ENCODE data around the gene PFDN4. TPM values are rescaled to one million over a fixed set of nuclear protein-coding genes. Genes with fewer than 3 reads are reported as not detected.

The PFDN4 gene
- total RNA-seq, 1 donor, result 59.9 TPM

- H3K27me3 ChIP-seq (ENCODE audit: insufficient read depth, low read length), result peaks cover 57% of the 10 kb centered on the region
- no peaks in the 10 kb centered on the region for H3K9me3 ChIP-seq (ENCODE audit: low read depth, low read length)
- H3K4me3 ChIP-seq (ENCODE audit: low read length), result no peak overlapping the region
- peaks cover 14% of the 10 kb centered on the region for H3K4me1 ChIP-seq (ENCODE audit: insufficient read depth, low read length)
Observed at GRCh38 chr20:54168961-54169862, 38.7 kb upstream of the PFDN4 start.

DNA sequence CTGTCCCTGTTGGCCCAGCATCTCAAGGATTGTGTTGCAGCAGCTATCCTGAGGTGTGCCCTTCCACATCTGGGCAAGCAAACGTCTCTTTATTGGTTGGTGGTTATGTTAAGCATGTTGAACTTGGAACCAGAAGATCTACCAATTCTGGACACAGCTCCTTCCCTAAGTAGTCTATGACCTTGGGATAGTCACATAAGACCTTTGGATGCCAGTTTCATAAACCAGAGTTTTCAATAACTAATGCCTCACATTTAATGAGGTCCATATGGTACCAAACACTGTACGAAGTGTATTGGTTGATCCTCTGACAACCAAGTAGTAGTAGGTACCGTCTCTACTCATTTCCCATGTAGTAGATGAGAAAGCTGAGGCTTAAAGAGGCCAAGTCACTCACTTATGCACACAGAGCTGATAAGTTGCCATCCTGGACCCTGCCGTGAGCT, 37.8 kb upstream of the PFDN4 start:
- H3K4me3 ChIP-seq (ENCODE audit: low read length), result no peak overlapping the region
- no peaks in the 10 kb centered on the region for H3K9me3 ChIP-seq (ENCODE audit: low read depth, low read length)
- peaks cover 21% of the 10 kb centered on the region for H3K4me1 ChIP-seq (ENCODE audit: insufficient read depth, low read length)
- H3K27me3 ChIP-seq (ENCODE audit: insufficient read depth, low read length), result peaks cover 57% of the 10 kb centered on the region

DNA sequence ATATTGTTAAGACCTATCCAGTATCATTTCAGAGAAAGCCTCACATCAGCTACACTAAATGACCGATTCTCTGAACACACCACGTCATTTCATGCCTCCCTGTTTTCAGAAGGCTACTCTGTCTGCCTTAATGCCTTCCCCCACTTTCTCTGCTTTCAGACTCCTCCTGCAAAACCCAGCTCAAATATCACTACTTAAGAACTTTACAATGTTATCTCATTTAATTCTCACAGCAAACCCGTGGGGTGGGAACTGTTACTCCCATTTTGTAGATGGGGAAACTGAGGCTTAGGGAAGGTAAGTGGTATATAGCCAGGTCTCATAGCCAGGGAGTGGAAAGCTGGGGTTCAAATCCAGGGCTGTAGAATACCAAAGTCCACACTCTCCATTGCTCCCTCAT, 36.9 kb upstream of the PFDN4 start:
- H3K4me3 ChIP-seq (ENCODE audit: low read length), result no peak overlapping the region
- peaks cover 21% of the 10 kb centered on the region for H3K4me1 ChIP-seq (ENCODE audit: insufficient read depth, low read length)
- H3K9me3 ChIP-seq (ENCODE audit: low read depth, low read length), result no peaks in the 10 kb centered on the region
- H3K27me3 ChIP-seq (ENCODE audit: insufficient read depth, low read length), result peaks cover 62% of the 10 kb centered on the region

DNA sequence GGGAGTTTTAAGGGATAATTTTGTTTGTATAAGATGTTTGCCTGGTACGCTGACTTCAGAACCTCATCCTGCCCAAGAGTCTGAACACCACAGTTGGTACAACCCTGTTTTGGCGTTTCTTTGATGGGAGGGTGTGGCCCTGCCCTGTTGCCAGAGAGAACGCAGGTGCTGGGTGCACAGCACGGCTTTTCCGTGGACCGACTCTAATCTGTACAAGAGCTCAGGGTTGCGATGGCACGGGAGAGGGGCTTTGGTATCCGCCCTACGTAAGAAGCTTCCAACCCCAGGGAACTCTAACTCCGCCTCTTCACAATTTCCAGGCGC, 35.4 kb upstream of the PFDN4 start:
- Histone ChIP-seq H3K4me1 (ENCODE audit: insufficient read depth, low read length) (peaks cover 21% of the 10 kb centered on the region), H3K4me3 (ENCODE audit: low read length) (no peak overlapping the region), H3K27me3 (ENCODE audit: insufficient read depth, low read length) (peaks cover 66% of the 10 kb centered on the region), H3K9me3 (ENCODE audit: low read depth, low read length) (no peaks in the 10 kb centered on the region)

- H3K4me3 ChIP-seq (ENCODE audit: low read length), result no peak overlapping the region
- H3K27me3 ChIP-seq (ENCODE audit: insufficient read depth, low read length), result peaks cover 63% of the 10 kb centered on the region
- H3K9me3 ChIP-seq (ENCODE audit: low read depth, low read length), result no peaks in the 10 kb centered on the region
- peaks cover 21% of the 10 kb centered on the region for H3K4me1 ChIP-seq (ENCODE audit: insufficient read depth, low read length)
Observed at GRCh38 chr20:54172856-54173652, 34.8 kb upstream of the PFDN4 start.

DNA sequence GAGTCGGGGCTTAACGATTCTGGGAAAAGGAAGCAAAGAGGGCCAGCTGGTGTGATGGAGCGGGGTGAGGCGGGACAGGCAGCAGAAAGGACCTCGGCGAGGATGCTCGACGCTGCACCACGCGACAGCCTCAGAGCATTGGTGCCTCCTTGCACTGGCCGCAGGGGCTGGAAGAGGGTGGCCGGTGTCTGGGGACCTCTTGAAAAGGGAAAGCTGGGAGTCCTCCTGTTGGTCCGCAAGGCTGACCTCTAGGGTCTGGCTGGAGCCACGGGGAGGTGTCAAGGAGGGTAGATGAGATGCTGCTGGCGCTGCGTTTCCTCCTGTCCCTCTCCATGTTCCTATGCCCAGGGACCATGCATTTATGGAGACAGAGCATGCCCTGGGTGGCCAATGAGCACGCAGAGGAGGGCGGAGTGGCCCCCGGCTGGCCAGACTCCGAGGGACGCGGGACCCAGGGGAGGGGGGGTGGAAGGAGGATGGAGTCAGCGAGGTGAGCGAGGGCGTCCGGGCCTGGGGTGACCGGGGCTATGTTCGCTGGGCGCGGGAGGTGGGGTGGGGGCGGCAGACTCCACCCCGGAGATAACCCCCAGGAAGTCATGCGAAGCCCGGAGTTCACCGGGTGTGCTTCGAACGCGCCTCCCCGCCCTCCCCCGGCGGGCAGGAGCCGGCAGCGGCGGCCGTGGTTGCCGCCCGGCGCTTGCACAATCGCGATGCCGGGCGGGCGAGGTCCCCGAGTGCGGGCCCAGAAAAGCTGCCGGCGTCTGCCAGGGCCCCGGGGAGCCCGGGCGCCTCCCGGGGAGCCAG, 34.0 kb upstream of the PFDN4 start, which contains the start of gene CYP24A1:
Gene CYP24A1 (minus strand): TSS at position 334 of the 804 bp plus-strand sequence. CDS start 407 bp downstream, outside the sequence.
- Histone ChIP-seq H3K9me3 (ENCODE audit: low read depth, low read length) (no peaks in the 10 kb centered on the region), H3K4me1 (ENCODE audit: insufficient read depth, low read length) (peaks cover 21% of the 10 kb centered on the region), H3K27me3 (ENCODE audit: insufficient read depth, low read length) (peaks cover 59% of the 10 kb centered on the region), H3K4me3 (ENCODE audit: low read length) (no peak within 1 kb of the TSS)

DNA sequence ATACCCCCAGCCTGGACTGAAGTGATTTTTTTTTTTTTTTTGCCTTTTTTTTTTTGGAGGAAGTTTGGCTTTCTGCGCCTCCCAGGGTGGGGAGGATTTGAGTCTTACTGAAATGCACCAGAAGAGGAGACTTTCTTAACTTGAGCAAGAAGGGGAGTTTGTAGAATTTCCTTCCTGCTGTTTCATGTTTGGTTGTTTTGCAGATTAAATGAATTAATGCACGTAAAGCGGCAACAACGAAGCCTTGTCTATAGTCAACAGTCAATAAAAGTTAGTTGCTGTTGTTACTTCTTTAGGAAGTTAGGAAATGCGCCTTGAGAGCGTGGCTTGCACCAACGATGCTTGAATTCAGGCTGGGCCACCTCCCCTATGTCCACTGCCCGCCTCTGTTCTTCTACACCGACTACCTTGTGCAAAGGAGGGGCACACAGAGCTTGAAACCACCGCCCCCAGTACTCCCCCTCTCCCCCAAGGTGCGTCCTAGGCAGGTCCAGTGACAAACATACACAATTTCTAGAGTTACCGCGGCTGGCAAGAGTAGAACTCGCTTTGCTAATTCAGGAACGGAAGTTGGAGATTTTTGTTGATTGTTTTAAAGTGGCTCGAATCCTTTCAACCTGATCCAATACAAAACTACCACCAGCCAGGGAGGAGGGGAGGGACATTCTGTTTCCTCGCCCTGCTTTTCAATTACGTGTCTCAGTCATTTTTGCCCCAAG, 33.3 kb upstream of the PFDN4 start:
- no peaks in the 10 kb centered on the region for H3K9me3 ChIP-seq (ENCODE audit: low read depth, low read length)
- peaks cover 21% of the 10 kb centered on the region for H3K4me1 ChIP-seq (ENCODE audit: insufficient read depth, low read length)
- H3K27me3 ChIP-seq (ENCODE audit: insufficient read depth, low read length), result peaks cover 55% of the 10 kb centered on the region
- no peak overlapping the region for H3K4me3 ChIP-seq (ENCODE audit: low read length)

- Histone ChIP-seq H3K4me1 (ENCODE audit: insufficient read depth, low read length) (peaks cover 21% of the 10 kb centered on the region), H3K4me3 (ENCODE audit: low read length) (no peak overlapping the region), H3K9me3 (ENCODE audit: low read depth, low read length) (no peaks in the 10 kb centered on the region), H3K27me3 (ENCODE audit: insufficient read depth, low read length) (peaks cover 35% of the 10 kb centered on the region)
Observed at GRCh38 chr20:54176610-54177009, 31.3 kb upstream of the PFDN4 start.

GRCh38 chr20:54177378-54177777, 30.5 kb upstream of the PFDN4 start:
- no peaks in the 10 kb centered on the region for H3K9me3 ChIP-seq (ENCODE audit: low read depth, low read length)
- peaks cover 29% of the 10 kb centered on the region for H3K27me3 ChIP-seq (ENCODE audit: insufficient read depth, low read length)
- H3K4me3 ChIP-seq (ENCODE audit: low read length), result no peak overlapping the region
- H3K4me1 ChIP-seq (ENCODE audit: insufficient read depth, low read length), result peaks cover 21% of the 10 kb centered on the region

GRCh38 chr20:54178256-54178655, 29.6 kb upstream of the PFDN4 start:
- H3K4me3 ChIP-seq (ENCODE audit: low read length), result no peak overlapping the region
- H3K9me3 ChIP-seq (ENCODE audit: low read depth, low read length), result no peaks in the 10 kb centered on the region
- H3K27me3 ChIP-seq (ENCODE audit: insufficient read depth, low read length), result peaks cover 25% of the 10 kb centered on the region
- H3K4me1 ChIP-seq (ENCODE audit: insufficient read depth, low read length), result peaks cover 17% of the 10 kb centered on the region

DNA sequence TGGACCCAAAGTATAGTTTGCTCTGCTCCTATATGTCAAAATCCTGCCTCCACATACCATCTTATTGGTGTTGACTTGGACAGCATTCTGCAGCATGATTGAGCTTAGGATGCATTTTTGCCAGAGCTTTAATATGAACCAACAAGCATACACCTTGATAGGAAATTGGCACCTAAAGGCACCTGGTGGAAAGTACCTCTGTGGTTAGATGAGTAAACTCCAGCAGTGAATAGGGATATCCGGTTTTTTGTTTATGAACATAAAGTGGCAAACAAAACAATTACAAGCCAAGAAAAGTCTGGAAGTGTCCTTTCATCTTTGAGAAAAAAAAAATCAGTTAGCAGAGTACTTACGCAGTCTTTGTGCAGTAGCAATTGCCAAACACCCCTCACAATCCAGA, 27.9 kb upstream of the PFDN4 start:
- H3K4me1 ChIP-seq (ENCODE audit: insufficient read depth, low read length), result peaks cover 1% of the 10 kb centered on the region
- H3K9me3 ChIP-seq (ENCODE audit: low read depth, low read length), result no peaks in the 10 kb centered on the region
- no peak overlapping the region for H3K4me3 ChIP-seq (ENCODE audit: low read length)
- peaks cover 25% of the 10 kb centered on the region for H3K27me3 ChIP-seq (ENCODE audit: insufficient read depth, low read length)

DNA sequence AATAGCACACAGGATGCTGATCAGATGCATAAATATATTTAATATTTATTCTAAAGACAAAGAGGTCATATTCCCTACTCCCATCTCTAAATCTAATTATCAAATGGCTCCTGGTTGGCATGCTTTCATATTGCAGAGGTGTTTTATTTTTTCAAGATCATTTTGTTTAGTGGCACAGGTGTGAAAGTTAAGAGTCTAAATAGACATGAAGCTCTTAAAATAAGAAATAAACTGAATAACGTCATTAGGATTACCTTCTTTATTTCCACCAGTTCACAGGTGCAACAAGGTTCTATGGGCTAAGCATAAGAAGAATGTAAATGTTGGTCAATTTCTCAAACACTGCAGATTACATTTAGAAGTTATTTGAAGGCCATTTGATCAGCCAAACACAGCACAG, 27.0 kb upstream of the PFDN4 start:
- no peaks in the 10 kb centered on the region for H3K9me3 ChIP-seq (ENCODE audit: low read depth, low read length)
- peaks cover 20% of the 10 kb centered on the region for H3K27me3 ChIP-seq (ENCODE audit: insufficient read depth, low read length)
- H3K4me1 ChIP-seq (ENCODE audit: insufficient read depth, low read length), result no peaks in the 10 kb centered on the region
- no peak overlapping the region for H3K4me3 ChIP-seq (ENCODE audit: low read length)

GRCh38 chr20:54184071-54184470, 23.8 kb upstream of the PFDN4 start:
- Histone ChIP-seq H3K9me3 (ENCODE audit: low read depth, low read length) (no peaks in the 10 kb centered on the region), H3K27me3 (ENCODE audit: insufficient read depth, low read length) (peaks cover 14% of the 10 kb centered on the region), H3K4me3 (ENCODE audit: low read length) (no peak overlapping the region), H3K4me1 (ENCODE audit: insufficient read depth, low read length) (no peaks in the 10 kb centered on the region)

DNA sequence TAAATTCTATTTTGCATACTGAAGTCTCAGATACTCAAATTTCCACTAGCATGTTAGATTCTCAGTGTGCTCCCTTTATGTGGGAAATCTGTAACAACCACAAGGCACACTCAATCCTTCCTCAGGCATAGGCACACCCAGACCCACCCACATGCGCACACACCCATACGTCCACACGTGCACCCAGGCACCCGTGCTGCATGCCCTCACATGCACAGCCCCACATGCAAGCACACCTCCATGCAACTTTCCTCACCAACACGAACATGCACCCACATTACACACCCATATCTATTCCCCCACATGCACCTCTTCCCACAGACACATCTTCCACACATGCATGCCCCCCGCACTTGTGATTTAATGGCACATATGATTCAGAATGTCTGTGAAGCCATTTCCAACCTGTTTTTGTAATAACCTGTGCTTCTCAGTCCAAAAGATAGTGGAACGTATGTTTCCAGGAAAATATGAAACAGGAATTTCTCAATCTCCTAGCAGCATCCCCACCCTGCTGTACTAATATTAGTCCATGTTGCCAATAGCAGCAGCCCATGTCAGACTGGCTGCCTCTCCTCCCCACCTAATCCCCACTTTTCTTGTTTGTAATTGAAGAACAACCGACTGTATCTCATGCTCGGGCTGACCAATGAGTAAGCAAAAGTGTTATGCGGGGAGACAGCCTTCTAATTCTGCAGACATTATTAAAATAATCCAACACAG, 22.8 kb upstream of the PFDN4 start:
- Histone ChIP-seq H3K27me3 (ENCODE audit: insufficient read depth, low read length) (peaks cover 14% of the 10 kb centered on the region), H3K9me3 (ENCODE audit: low read depth, low read length) (no peaks in the 10 kb centered on the region), H3K4me3 (ENCODE audit: low read length) (no peak overlapping the region), H3K4me1 (ENCODE audit: insufficient read depth, low read length) (no peaks in the 10 kb centered on the region)

Measured in mononuclear cell (primary cell).